SK-N-SH (cell line): ENCODE measurements around the gene PLEKHM3.

Experiments used
- CTCF ChIP-seq: fragments of 200-600 bp; sonication (generic); IDR thresholded peaks from 2 replicates; pipeline ENCODE4 v1.6.1; 2017; ENCODE audit warnings: antibody characterized with exemption, mild to moderate bottlenecking, moderate library complexity
- EP300 ChIP-seq, 2 experiments: IDR thresholded peaks; 2 replicates each; pipeline versions ENCODE4 v1.4.0 to v1.6.1; 2012; ENCODE audit warnings: borderline replicate concordance in 1 of 2, low read depth in 1 of 2, low read length in 1 of 2
- MXI1 ChIP-seq: IDR thresholded peaks from 2 replicates; pipeline ENCODE4 v1.6.1; 2012; ENCODE audit warnings: mild to moderate bottlenecking, low read depth, low read length, improper control_type of control experiment
- NRF1 ChIP-seq: IDR thresholded peaks from 2 replicates; pipeline ENCODE4 v1.6.1; 2012; ENCODE audit warnings: low read depth, mild to moderate bottlenecking, low read length
- PBX3 ChIP-seq: IDR thresholded peaks from 2 replicates; pipeline ENCODE4; 2012
- POLR2AphosphoS5 ChIP-seq: IDR thresholded peaks from 2 replicates; pipeline ENCODE4 v1.6.1; 2012; ENCODE audit warnings: low read depth, low read length
- REST ChIP-seq: IDR thresholded peaks from 2 replicates; pipeline ENCODE4 v1.6.1; 2012; ENCODE audit warnings: mild to moderate bottlenecking, low read depth, low read length, moderate library complexity
- RFX5 ChIP-seq: IDR thresholded peaks from 2 replicates; pipeline ENCODE4 v1.6.1; 2012; ENCODE audit warnings: mild to moderate bottlenecking, improper control_type of control experiment, low read length
- SMC3 ChIP-seq: IDR thresholded peaks from 2 replicates; pipeline ENCODE4 v1.6.1; 2012; ENCODE audit warnings: low read depth, low read length, improper control_type of control experiment
- TAF1 ChIP-seq: IDR thresholded peaks from 2 replicates; pipeline ENCODE4 v1.6.1; 2012; ENCODE audit warnings: low read depth, mild to moderate bottlenecking, low read length, moderate library complexity, borderline replicate concordance
- TCF12 ChIP-seq: IDR thresholded peaks from 2 replicates; pipeline ENCODE4 v1.4.0; 2012
- USF1 ChIP-seq: IDR thresholded peaks from 2 replicates; pipeline ENCODE4 v1.4.0; 2012; ENCODE audit warnings: low read depth, borderline replicate concordance
- YY1 ChIP-seq: IDR thresholded peaks from 2 replicates; pipeline ENCODE4 v1.4.0; 2012; ENCODE audit warnings: low read depth, mild to moderate bottlenecking
- ZBTB33 ChIP-seq: IDR thresholded peaks from 2 replicates; pipeline ENCODE4 v1.4.0; 2012; ENCODE audit warnings: low read depth, borderline replicate concordance

- TF ChIP-seq CTCF (no peak), USF1 (no peak), TCF12 (no peak), RFX5 (no peak), NRF1 (no peak), PBX3 (no peak), REST (no peak), EP300 (IDR thresholded peaks at IDR 0.05; ENCODE audit: borderline replicate concordance in 1 of 2, low read depth in 1 of 2, low read length in 1 of 2) (no peak), POLR2AphosphoS5 (no peak), MXI1 (no peak), TAF1 (no peak), SMC3 (no peak), YY1 (no peak), ZBTB33 (no peak)
Measured at GRCh38 chr2:207993151-207993763, 32.1 kb downstream of the PLEKHM3 start.
